ENCODE data around the gene MAFB. TPM values are rescaled to one million over a fixed set of nuclear protein-coding genes. Genes with fewer than 3 reads are reported as not detected.

The MAFB gene
- polyA plus RNA-seq, 1 of the 3 experiments (the other 2 are of a cell fraction) = 0.08 TPM

DNA sequence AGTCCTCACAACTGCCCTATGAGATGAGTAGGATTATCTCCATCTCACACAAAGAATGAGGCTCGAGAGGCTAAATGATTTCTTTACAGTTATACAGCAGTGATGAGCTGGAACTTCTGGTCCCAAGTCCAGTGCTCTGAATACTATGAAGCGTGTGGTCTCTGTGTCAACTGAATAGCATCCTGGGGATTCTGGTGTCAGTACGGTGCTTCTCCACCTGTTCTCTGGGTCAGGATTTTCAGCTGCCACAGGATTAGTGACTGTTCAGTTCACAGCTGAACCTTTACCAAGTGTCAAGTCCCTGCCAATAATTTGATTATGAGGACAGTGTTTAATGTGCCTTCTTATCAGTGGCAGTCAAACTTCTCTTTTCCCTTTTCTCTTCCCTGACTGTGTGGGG, 5.2 kb upstream of the MAFB start (continued):
- TF ChIP-seq, protein P1, sequence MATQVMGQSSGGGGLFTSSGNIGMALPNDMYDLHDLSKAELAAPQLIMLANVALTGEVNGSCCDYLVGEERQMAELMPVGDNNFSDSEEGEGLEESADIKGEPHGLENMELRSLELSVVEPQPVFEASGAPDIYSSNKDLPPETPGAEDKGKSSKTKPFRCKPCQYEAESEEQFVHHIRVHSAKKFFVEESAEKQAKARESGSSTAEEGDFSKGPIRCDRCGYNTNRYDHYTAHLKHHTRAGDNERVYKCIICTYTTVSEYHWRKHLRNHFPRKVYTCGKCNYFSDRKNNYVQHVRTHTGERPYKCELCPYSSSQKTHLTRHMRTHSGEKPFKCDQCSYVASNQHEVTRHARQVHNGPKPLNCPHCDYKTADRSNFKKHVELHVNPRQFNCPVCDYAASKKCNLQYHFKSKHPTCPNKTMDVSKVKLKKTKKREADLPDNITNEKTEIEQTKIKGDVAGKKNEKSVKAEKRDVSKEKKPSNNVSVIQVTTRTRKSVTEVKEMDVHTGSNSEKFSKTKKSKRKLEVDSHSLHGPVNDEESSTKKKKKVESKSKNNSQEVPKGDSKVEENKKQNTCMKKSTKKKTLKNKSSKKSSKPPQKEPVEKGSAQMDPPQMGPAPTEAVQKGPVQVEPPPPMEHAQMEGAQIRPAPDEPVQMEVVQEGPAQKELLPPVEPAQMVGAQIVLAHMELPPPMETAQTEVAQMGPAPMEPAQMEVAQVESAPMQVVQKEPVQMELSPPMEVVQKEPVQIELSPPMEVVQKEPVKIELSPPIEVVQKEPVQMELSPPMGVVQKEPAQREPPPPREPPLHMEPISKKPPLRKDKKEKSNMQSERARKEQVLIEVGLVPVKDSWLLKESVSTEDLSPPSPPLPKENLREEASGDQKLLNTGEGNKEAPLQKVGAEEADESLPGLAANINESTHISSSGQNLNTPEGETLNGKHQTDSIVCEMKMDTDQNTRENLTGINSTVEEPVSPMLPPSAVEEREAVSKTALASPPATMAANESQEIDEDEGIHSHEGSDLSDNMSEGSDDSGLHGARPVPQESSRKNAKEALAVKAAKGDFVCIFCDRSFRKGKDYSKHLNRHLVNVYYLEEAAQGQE (IDR thresholded peaks at IDR 0.05; ENCODE audit: low read depth, low read length) = no peak
- TF ChIP-seq RFX5 (IDR thresholded peaks at IDR 0.05; ENCODE audit: low read length) (no peak), FOSL2 (IDR thresholded peaks at IDR 0.05; ENCODE audit: borderline replicate concordance, low read depth) (no peak)

DNA sequence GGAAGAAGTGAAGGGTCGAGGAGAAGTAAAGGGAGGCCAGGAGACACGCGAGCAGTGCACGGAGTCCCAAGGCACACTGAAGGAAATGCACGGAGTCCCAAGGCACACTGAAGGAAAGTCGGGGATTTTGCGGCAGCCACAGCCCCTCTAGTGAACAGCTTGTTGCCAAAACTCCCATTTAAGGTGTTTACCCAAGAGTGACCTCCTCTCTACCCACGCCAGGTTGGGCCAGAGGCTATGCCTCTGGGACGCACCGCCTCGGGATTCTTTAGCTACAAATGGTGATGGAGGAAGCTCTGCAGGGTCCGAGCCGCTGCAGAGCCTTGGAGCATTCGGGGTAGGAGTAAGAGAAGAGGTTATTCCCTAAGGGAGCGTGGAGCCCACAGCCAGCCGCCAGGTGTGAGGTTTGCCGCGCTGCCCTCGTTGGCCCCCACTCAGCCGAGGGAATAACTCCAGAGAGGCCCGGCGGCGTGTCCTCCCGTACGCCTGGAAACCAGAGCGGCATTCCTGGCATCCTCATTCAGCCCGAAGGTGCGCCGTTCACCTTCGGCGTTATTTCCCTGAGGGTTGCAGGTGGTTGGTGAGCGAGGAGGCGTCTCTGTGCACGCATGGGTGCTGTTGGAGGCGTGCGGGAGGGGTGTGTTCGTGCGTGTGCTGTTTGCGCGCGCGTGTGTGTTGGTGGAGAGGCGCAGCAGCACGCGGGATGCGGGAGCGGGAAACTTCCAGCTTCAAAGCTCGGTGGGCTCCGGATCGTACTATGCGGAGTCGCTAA, 3.4 kb upstream of the MAFB start:
- CTCF ChIA-PET = interaction anchor here (0.6 to 4.7 kb wide), 6 partner anchors 10 to 1428 kb away, joined by 3 to 24 read pairs (median 3); no protein-coding TSS in a partner anchor
- Histone ChIP-seq H4K20me1 (ENCODE audit: insufficient read depth) (no peaks in the 10 kb centered on the region), H3K9me3 (no peaks in the 10 kb centered on the region), H3K27me3 (ENCODE audit: insufficient read depth) (peaks cover 46% of the 10 kb centered on the region), H3K36me3 (replicated peaks in 1 of 2; ENCODE audit: control insufficient read depth in 1 of 2, insufficient read depth in 2 of 2, low read length in 1 of 2) (no peaks in the 10 kb centered on the region), H3K4me2 (no peak overlapping the region), H2AFZ (ENCODE audit: low read depth) (no peak overlapping the region), H3K9me2 (no peaks in the 10 kb centered on the region), H3K9ac (no peak overlapping the region), H3K4me3 (ENCODE audit: low read depth in 2 of 2, low read length in 1 of 2) (no peak overlapping the region), H3K27ac (ENCODE audit: low read depth in 2 of 2, low read length in 1 of 2) (no peak overlapping the region), H3K4me1 (ENCODE audit: control insufficient read depth in 1 of 2, insufficient read depth in 2 of 2, low read depth in 1 of 2, low read length in 1 of 2) (peaks cover 0 to 11% of the 10 kb centered on the region in 2 experiments; a peak in 1 of 4 replicates), H3K79me2 (ENCODE audit: insufficient read depth) (no peaks in the 10 kb centered on the region), H3F3A (replicated peaks; ENCODE audit: insufficient read depth) (no peaks in the 10 kb centered on the region)
- POLR2A ChIA-PET = interaction anchor here (0.6 kb wide), 1 partner anchor 156 kb away, joined by 3 read pairs; no protein-coding TSS in a partner anchor
- 35% methylated on average over 42 of the region's 52 CpGs for WGBS (ENCODE audit: low lambda C conversion rate)
- DNase-seq = no peak
- TF ChIP-seq RXRA (IDR thresholded peaks at IDR 0.05; ENCODE audit: borderline replicate concordance, low read depth) (no peak), EZH2phosphoT487 (IDR thresholded peaks at IDR 0.05; ENCODE audit: borderline replicate concordance, low read depth) (no peak), FOXJ3 (CRISPR knock-in tag; IDR thresholded peaks at IDR 0.05) (no peak), SMC3 (IDR thresholded peaks at IDR 0.05; ENCODE audit: low read depth, low read length) (no peak), GABPA (IDR thresholded peaks at IDR 0.05; ENCODE audit: low read depth) (no peak), YY1 (IDR thresholded peaks at IDR 0.05; ENCODE audit: low read depth) (no peak)
- TF ChIP-seq, protein P2, sequence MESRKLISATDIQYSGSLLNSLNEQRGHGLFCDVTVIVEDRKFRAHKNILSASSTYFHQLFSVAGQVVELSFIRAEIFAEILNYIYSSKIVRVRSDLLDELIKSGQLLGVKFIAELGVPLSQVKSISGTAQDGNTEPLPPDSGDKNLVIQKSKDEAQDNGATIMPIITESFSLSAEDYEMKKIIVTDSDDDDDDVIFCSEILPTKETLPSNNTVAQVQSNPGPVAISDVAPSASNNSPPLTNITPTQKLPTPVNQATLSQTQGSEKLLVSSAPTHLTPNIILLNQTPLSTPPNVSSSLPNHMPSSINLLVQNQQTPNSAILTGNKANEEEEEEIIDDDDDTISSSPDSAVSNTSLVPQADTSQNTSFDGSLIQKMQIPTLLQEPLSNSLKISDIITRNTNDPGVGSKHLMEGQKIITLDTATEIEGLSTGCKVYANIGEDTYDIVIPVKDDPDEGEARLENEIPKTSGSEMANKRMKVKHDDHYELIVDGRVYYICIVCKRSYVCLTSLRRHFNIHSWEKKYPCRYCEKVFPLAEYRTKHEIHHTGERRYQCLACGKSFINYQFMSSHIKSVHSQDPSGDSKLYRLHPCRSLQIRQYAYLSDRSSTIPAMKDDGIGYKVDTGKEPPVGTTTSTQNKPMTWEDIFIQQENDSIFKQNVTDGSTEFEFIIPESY (IDR thresholded peaks at IDR 0.05; ENCODE audit: borderline replicate concordance, low read depth) = no peak
- TF ChIP-seq, protein P3, sequence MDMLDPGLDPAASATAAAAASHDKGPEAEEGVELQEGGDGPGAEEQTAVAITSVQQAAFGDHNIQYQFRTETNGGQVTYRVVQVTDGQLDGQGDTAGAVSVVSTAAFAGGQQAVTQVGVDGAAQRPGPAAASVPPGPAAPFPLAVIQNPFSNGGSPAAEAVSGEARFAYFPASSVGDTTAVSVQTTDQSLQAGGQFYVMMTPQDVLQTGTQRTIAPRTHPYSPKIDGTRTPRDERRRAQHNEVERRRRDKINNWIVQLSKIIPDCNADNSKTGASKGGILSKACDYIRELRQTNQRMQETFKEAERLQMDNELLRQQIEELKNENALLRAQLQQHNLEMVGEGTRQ (IDR thresholded peaks at IDR 0.05; ENCODE audit: borderline replicate concordance, low read depth, low read length) = no peak
- TF ChIP-seq, protein P4, sequence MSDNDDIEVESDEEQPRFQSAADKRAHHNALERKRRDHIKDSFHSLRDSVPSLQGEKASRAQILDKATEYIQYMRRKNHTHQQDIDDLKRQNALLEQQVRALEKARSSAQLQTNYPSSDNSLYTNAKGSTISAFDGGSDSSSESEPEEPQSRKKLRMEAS (IDR thresholded peaks at IDR 0.05; ENCODE audit: low read depth) = no peak
